NCI-H1092 treated with DMSO at 0.1 percent for 48 hours (cell line): Measurements from ENCODE around the gene SMIM14.
"Not testable (repeated sequence)": the region's sequence is repeated elsewhere in the genome, so short reads cannot be mapped to it uniquely, and the experiment has no call there.

Source experiments
- DNase-seq: peaks from one replicate; lab custom pipeline; 2025; lab: John Stamatoyannopoulos, UW

SMIM14 gene

GRCh38 chr4:39638354-39639239 is at the start of gene SMIM14:
Gene SMIM14, minus strand, starts transcription at chr4:39638865. Its CDS starts 33,720 bp downstream, at chr4:39605145.
- peak; percentile 94 for DNase-seq

GRCh38 chr4:39687014-39687413 is 48.3 kb upstream of the SMIM14 start:
- DNase-seq = no peak

GRCh38 chr4:39685990-39686389 is 47.3 kb upstream of the SMIM14 start:
- no peak for DNase-seq

GRCh38 chr4:39682138-39682537 is 43.5 kb upstream of the SMIM14 start:
- DNase-seq = no peak

- not testable (repeated sequence) for DNase-seq
These were observed 42.3 kb upstream of the SMIM14 start for GRCh38 chr4:39681003-39681402.

GRCh38 chr4:39675681-39676080 is 37.0 kb upstream of the SMIM14 start:
- DNase-seq = not testable (repeated sequence)

GRCh38 chr4:39670296-39670695 is 31.6 kb upstream of the SMIM14 start:
- DNase-seq = not testable (repeated sequence)

GRCh38 chr4:39668887-39669286 is 30.2 kb upstream of the SMIM14 start:
- no peak for DNase-seq

- DNase-seq = no peak
These were observed 29.0 kb upstream of the SMIM14 start for GRCh38 chr4:39667706-39668105.

- no peak for DNase-seq
These were observed 26.4 kb upstream of the SMIM14 start for GRCh38 chr4:39664828-39665731.

- no peak for DNase-seq
These were observed 24.0 kb upstream of the SMIM14 start for GRCh38 chr4:39662683-39663082.

- no peak for DNase-seq
These were observed 22.1 kb upstream of the SMIM14 start for GRCh38 chr4:39660757-39661156.

GRCh38 chr4:39660045-39660444 is 21.4 kb upstream of the SMIM14 start:
- no peak for DNase-seq

GRCh38 chr4:39658756-39659155 is 20.1 kb upstream of the SMIM14 start:
- no peak for DNase-seq

- DNase-seq = no peak
These were observed 18.8 kb upstream of the SMIM14 start for GRCh38 chr4:39657465-39657864.

GRCh38 chr4:39656638-39657037 is 18.0 kb upstream of the SMIM14 start:
- DNase-seq = not testable (repeated sequence)

- DNase-seq = no peak
These were observed 17.2 kb upstream of the SMIM14 start for GRCh38 chr4:39655876-39656275.

GRCh38 chr4:39655211-39655610 is 16.5 kb upstream of the SMIM14 start:
- no peak for DNase-seq

GRCh38 chr4:39651586-39651985 is 12.9 kb upstream of the SMIM14 start:
- DNase-seq = not testable (repeated sequence)

GRCh38 chr4:39649639-39650265 is 11.1 kb upstream of the SMIM14 start:
- no peak for DNase-seq

- no peak for DNase-seq
These were observed 10.3 kb upstream of the SMIM14 start for GRCh38 chr4:39648827-39649558.

GRCh38 chr4:39648213-39648612 is 9.5 kb upstream of the SMIM14 start:
- DNase-seq = no peak
